ENCODE data around the gene DVL2. TPM values are rescaled to one million over a fixed set of nuclear protein-coding genes. Genes with fewer than 3 reads are reported as not detected.

Gene DVL2
- total and polyA plus RNA-seq, 2 donors (not counting 3 experiments of a cell fraction or from before 2014, with no cell fraction given), result 17.2 to 55.9 TPM

DNA sequence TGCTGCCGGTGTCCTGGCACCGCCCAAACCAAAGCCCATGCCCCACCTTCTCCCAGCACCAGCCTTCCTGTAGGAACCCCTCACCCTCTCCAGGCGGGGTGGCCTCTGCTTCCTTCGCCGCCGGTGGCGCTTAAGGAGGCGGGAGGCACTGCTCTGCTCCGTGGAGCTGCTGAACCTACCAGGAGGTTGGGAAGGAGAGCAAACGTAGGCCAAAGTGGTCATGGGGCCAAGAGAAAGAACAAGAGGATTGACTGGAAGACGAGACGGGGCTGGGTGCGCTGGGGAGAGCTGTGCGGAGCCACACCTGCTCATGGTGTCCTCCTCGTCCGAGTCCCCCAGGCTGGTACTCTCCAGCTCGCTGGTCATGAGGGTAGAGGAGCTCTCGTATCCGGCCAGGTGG, 4.8 kb downstream of the DVL2 start:
- Histone ChIP-seq H3K79me2 (ENCODE audit: control insufficient read depth, insufficient read depth, low read length) (peaks cover 37% of the 10 kb centered on the region), H4K20me1 (replicated peaks; ENCODE audit: control insufficient read depth, extremely low read depth, insufficient read depth, low read length) (peaks cover 4% of the 10 kb centered on the region)
- POLR2A ChIA-PET, result no interaction called here

More for the DNA sequence above, 4.8 kb downstream of the DVL2 start:
- dilution Hi-C loops (cut with MboI; ENCODE audit: extremely low pct_ligation_motif_present, low sequenced_read_pairs), result no loop called here
- Histone ChIP-seq H3K9me1 (replicated peaks; ENCODE audit: control insufficient read depth, extremely low read depth, insufficient read depth, low read length) (no peaks in the 10 kb centered on the region), H3K4me2 (ENCODE audit: insufficient read depth, low read length) (no peak overlapping the region), H3K27ac (ENCODE audit: insufficient read depth, low read depth, low read length) (no peak overlapping the region), H3K27me3 (ENCODE audit: control insufficient read depth in 2 of 2, insufficient read depth in 2 of 2, low read length in 2 of 2) (no peaks in the 10 kb centered on the region), H3K9me3 (replicated peaks; ENCODE audit: control insufficient read depth, insufficient read depth, low read length) (no peaks in the 10 kb centered on the region), H3K4me1 (ENCODE audit: control insufficient read depth, extremely low read depth, insufficient read depth, low read length) (no peaks in the 10 kb centered on the region), H3K36me3 (ENCODE audit: control insufficient read depth in 2 of 2, extremely low read depth in 1 of 2, insufficient read depth in 2 of 2, low read length in 2 of 2) (peaks cover 12 to 32% of the 10 kb centered on the region in 2 experiments), H3K9ac (replicated peaks; ENCODE audit: extremely low read depth, insufficient read depth, low read length) (no peak overlapping the region), H3K4me3 (replicated peaks in 1 of 3; ENCODE audit: insufficient read depth in 1 of 3, low read depth in 1 of 3, low read length in 3 of 3) (no peak overlapping the region), H2AFZ (ENCODE audit: low read depth, low read length) (no peak overlapping the region)
- intact Hi-C loops (cut with micrococcal nuclease), result no loop called here
- CTCF ChIA-PET, result interaction anchor here (0.9 kb wide), 1 partner anchor 9 kb away, joined by 3 read pairs; no protein-coding TSS in a partner anchor
- no peak for DNase-seq (ENCODE audit: low read depth, low spot score)
- BruUV-seq (replicated peaks), result no TSS peak
- no peak for FAIRE-seq
- TF ChIP-seq MYC (IDR thresholded peaks at IDR 0.05; ENCODE audit: low read depth, low read length) (no peak), POLR2AphosphoS5 (IDR thresholded peaks at IDR 0.05; ENCODE audit: insufficient read depth, low read depth, low read length) (no peak), GATA2 (IDR thresholded peaks at IDR 0.05; ENCODE audit: insufficient read depth, insufficient read length, low read depth, low read length) (no peak), EZH2 (IDR thresholded peaks at IDR 0.05; ENCODE audit: borderline replicate concordance, low read depth, low read length, severe bottlenecking) (no peak), FOS (IDR thresholded peaks at IDR 0.05; ENCODE audit: borderline replicate concordance, insufficient read depth, low read length) (no peak)
- TF ChIP-seq, protein P1, sequence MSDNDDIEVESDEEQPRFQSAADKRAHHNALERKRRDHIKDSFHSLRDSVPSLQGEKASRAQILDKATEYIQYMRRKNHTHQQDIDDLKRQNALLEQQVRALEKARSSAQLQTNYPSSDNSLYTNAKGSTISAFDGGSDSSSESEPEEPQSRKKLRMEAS (IDR thresholded peaks at IDR 0.05; ENCODE audit: insufficient read depth, insufficient read length), result no peak
- TF ChIP-seq, protein P2, sequence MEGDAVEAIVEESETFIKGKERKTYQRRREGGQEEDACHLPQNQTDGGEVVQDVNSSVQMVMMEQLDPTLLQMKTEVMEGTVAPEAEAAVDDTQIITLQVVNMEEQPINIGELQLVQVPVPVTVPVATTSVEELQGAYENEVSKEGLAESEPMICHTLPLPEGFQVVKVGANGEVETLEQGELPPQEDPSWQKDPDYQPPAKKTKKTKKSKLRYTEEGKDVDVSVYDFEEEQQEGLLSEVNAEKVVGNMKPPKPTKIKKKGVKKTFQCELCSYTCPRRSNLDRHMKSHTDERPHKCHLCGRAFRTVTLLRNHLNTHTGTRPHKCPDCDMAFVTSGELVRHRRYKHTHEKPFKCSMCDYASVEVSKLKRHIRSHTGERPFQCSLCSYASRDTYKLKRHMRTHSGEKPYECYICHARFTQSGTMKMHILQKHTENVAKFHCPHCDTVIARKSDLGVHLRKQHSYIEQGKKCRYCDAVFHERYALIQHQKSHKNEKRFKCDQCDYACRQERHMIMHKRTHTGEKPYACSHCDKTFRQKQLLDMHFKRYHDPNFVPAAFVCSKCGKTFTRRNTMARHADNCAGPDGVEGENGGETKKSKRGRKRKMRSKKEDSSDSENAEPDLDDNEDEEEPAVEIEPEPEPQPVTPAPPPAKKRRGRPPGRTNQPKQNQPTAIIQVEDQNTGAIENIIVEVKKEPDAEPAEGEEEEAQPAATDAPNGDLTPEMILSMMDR (IDR thresholded peaks at IDR 0.05; ENCODE audit: extremely low read depth in 1 of 2, insufficient read depth in 1 of 2, low read depth in 1 of 2, low read length in 2 of 2), result no peak

Data from endothelial cell of umbilical vein (primary cell).